Measurements from ENCODE around the gene ZSWIM9.
A peak's percentile ranks its signal among the peaks of the same experiment; 100 is the strongest.

The ZSWIM9 gene

GRCh38 chr19:48181505-48181904 lies 11.0 kb downstream of the ZSWIM9 start:
- DNase-seq (ENCODE audit: low spot score): no peak
- POLR2A ChIA-PET (ENCODE audit: low non-redundant PET): no interaction called here
- H3K27ac ChIP-seq: no peak overlapping the region
- TF ChIP-seq, protein P1, sequence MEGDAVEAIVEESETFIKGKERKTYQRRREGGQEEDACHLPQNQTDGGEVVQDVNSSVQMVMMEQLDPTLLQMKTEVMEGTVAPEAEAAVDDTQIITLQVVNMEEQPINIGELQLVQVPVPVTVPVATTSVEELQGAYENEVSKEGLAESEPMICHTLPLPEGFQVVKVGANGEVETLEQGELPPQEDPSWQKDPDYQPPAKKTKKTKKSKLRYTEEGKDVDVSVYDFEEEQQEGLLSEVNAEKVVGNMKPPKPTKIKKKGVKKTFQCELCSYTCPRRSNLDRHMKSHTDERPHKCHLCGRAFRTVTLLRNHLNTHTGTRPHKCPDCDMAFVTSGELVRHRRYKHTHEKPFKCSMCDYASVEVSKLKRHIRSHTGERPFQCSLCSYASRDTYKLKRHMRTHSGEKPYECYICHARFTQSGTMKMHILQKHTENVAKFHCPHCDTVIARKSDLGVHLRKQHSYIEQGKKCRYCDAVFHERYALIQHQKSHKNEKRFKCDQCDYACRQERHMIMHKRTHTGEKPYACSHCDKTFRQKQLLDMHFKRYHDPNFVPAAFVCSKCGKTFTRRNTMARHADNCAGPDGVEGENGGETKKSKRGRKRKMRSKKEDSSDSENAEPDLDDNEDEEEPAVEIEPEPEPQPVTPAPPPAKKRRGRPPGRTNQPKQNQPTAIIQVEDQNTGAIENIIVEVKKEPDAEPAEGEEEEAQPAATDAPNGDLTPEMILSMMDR (conservative IDR thresholded peaks at IDR 0.05; ENCODE audit: low read depth): no peak
- CTCF ChIA-PET: no interaction called here

DNA sequence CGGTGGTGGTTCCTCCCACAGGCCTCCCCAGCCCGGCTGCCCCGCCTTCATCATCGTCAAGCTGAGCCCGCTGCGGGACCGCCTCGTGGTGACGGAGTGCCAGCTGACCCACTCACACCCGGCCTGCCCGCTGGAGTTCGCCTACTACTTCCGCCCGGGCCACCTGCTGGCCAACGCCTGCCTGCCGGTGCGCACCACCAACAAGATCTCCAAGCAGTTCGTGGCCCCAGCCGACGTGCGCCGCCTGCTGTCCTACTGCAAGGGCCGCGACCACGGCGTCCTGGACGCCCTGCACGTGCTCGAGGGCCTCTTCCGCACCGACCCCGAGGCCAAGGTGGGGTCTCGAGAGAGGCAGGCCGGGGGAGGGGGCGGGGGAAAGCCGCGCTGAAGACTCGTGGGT lies 12.0 kb downstream of the ZSWIM9 start:
- DNase-seq (ENCODE audit: low spot score): no peak
- no peak overlapping the region for H3K27ac ChIP-seq
- POLR2A ChIA-PET (ENCODE audit: low non-redundant PET): no interaction called here
- CTCF ChIA-PET: no interaction called here
- TF ChIP-seq, protein P1 (conservative IDR thresholded peaks at IDR 0.05; ENCODE audit: low read depth): no peak

DNA sequence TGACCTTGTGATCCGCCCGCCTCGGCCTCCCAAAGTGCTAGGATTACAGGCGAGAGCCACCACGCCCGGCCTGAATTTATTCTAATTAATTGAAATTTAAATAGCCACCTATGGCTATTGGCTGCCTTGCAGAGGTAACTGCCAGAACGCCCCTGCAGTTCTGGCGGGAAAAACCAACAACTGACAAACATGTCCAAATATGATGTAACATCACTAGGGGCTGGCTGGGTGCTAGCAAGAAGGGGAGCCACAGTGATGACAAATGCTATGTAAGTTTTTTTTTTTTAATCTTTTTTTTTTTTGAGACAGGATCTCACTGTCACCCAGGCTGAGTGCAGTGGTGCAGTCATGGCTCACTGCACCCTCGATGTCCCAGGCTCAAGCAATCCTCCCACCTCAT lies 12.9 kb downstream of the ZSWIM9 start:
- ChIA-PET CTCF (no interaction called here), POLR2A (ENCODE audit: low non-redundant PET) (no interaction called here)
- DNase-seq (ENCODE audit: low spot score): no peak
- TF ChIP-seq, protein P1 (conservative IDR thresholded peaks at IDR 0.05; ENCODE audit: low read depth): no peak
- no peak overlapping the region for H3K27ac ChIP-seq

GRCh38 chr19:48186015-48186414 lies 15.5 kb downstream of the ZSWIM9 start:
- no peak for DNase-seq (ENCODE audit: low spot score)
- TF ChIP-seq, protein P1 (conservative IDR thresholded peaks at IDR 0.05; ENCODE audit: low read depth): no peak
- H3K27ac ChIP-seq: no peak overlapping the region
- POLR2A ChIA-PET (ENCODE audit: low non-redundant PET): no interaction called here
- CTCF ChIA-PET: interaction anchor here (0.6 kb wide), 1 partner anchor 19 kb away, joined by 3 read pairs; no protein-coding TSS in a partner anchor

DNA sequence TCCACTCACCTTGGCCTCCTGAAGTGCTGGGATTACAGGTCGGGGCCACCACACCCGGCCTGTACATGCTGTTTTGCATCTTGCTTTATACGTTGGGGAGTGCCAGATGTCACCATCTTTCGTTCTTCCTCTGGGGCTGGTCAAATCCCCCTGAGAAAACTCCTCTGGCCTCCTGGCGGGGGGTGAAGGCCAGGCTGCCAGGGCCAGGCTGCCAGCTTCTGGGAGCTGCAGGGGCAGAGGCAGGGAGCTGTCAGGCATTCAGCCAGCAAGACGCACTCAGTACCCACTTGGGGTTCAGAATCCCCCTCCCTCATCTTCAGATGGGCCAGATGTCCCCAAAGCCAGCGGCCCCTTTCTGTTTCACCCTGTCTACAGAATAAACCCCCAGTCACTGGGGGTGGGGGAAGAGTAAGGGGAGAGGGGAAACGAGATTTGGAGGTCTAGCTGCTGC lies 16.1 kb downstream of the ZSWIM9 start:
- ChIA-PET POLR2A (ENCODE audit: low non-redundant PET) (no interaction called here), CTCF (no interaction called here)
- no peak for DNase-seq (ENCODE audit: low spot score)
- H3K27ac ChIP-seq: no peak overlapping the region
- TF ChIP-seq, protein P1 (conservative IDR thresholded peaks at IDR 0.05; ENCODE audit: low read depth): no peak

DNA sequence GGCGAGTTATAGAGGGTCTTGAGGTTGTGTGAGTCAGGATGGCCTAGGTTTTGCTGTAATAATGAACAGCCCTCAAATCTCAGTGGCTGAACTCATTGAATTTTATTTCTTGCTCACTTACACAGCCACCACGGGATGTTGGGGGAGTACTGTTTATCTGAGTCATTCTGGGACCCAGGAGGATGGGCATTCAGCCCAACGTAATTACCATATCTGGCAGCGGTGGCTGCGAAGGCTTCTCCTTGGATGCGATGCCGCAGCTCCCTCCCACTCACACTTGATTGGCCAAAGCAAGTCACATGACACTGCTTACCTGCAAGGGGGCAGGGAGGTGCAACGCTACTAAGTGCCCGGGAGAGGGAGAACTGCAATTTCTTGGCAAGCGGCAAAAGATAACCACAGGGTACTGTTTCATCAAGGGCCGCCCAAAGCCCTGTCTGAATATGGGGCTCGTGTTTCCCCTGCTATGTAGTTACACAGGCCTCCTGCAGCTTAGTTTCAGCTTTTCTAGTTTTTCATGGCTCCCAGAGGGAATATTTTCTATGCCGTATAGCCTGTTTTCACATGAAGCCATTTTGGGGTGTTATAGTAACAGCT lies 19.9 kb downstream of the ZSWIM9 start:
- no peak overlapping the region for H3K27ac ChIP-seq
- CTCF ChIA-PET: no interaction called here
- POLR2A ChIA-PET (ENCODE audit: low non-redundant PET): no interaction called here
- DNase-seq (ENCODE audit: low spot score): peak; percentile 79
- TF ChIP-seq, protein P1 (conservative IDR thresholded peaks at IDR 0.05; ENCODE audit: low read depth): no peak

Data from RWPE1 (cell line).